ENCODE results near the gene G2E3. TPM values are rescaled to one million over a fixed set of nuclear protein-coding genes. Genes with fewer than 3 reads are reported as not detected.

Gene G2E3
- total and polyA plus RNA-seq, 2 donors from 2014 or later = 4.4 to 20.5 TPM

DNA sequence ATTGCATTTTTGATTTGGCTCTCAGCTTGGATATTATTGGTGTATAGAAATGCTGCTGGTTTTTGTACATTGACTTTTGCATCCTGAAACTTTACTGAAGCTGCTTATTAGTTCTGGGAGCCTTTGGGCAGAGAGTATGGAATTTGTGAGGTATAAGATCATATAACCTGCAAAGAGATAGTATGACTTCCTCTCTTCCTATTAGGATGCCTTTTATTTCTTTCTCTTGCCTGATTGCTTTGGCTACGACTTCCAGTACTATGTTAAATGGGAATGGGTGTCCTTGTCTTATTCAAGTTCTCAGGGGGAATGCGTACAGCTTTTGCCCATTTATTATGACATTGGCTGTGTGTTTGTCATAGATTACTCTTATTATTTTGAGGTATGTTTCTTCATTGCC, 86.6 kb downstream of the G2E3 start:
- Histone ChIP-seq H3K27me3 (ENCODE audit: control insufficient read depth, insufficient read depth, low read length) (no peaks in the 10 kb centered on the region), H3K4me3 (ENCODE audit: low read length in 3 of 3) (no peak overlapping the region), H3K9me3 (ENCODE audit: control insufficient read depth in 2 of 3, insufficient read depth in 1 of 3, low read length in 3 of 3) (peaks cover 0 to 14% (median 3%) of the 10 kb centered on the region in 3 donors), H3K36me3 (ENCODE audit: control insufficient read depth in 2 of 3, insufficient read depth in 3 of 3, low read length in 3 of 3) (peaks cover 7 to 12% (median 11%) of the 10 kb centered on the region in 3 donors), H3K9ac (ENCODE audit: low read length in 3 of 3) (no peak overlapping the region), H3K27ac (ENCODE audit: low read depth in 2 of 2, low read length in 2 of 2) (no peak overlapping the region), H3K4me1 (ENCODE audit: control insufficient read depth in 2 of 3, insufficient read depth in 2 of 3, low read depth in 1 of 3, low read length in 3 of 3) (no peaks in the 10 kb centered on the region)
- FAIRE-seq = no peak
- no peak for TF ChIP-seq CTCF (IDR thresholded peaks at IDR 0.05; ENCODE audit: borderline replicate concordance, extremely low read depth, insufficient read depth)
- DNase-seq = no peak
- intact Hi-C loops (cut with DNase I) = no loop called here

- Histone ChIP-seq H3K36me3 (ENCODE audit: control insufficient read depth in 2 of 3, insufficient read depth in 3 of 3, low read length in 3 of 3) (peaks cover 14 to 21% (median 15%) of the 10 kb centered on the region in 3 donors), H3K4me3 (ENCODE audit: low read length in 3 of 3) (no peak overlapping the region), H3K4me1 (ENCODE audit: control insufficient read depth in 2 of 3, insufficient read depth in 2 of 3, low read depth in 1 of 3, low read length in 3 of 3) (no peaks in the 10 kb centered on the region), H3K9ac (ENCODE audit: low read length in 3 of 3) (no peak overlapping the region), H3K27ac (ENCODE audit: low read depth in 2 of 2, low read length in 2 of 2) (no peak overlapping the region), H3K27me3 (ENCODE audit: control insufficient read depth, insufficient read depth, low read length) (no peaks in the 10 kb centered on the region), H3K9me3 (ENCODE audit: control insufficient read depth in 2 of 3, insufficient read depth in 1 of 3, low read length in 3 of 3) (peaks cover 0 to 14% (median 3%) of the 10 kb centered on the region in 3 donors)
- DNase-seq (no peak), FAIRE-seq (no peak)
- TF ChIP-seq CTCF (IDR thresholded peaks at IDR 0.05; ENCODE audit: borderline replicate concordance, extremely low read depth, insufficient read depth) = no peak
- intact Hi-C loops (cut with DNase I) = no loop called here
These were observed 89.5 kb downstream of the G2E3 start for GRCh38 chr14:30648471-30648870.

DNA sequence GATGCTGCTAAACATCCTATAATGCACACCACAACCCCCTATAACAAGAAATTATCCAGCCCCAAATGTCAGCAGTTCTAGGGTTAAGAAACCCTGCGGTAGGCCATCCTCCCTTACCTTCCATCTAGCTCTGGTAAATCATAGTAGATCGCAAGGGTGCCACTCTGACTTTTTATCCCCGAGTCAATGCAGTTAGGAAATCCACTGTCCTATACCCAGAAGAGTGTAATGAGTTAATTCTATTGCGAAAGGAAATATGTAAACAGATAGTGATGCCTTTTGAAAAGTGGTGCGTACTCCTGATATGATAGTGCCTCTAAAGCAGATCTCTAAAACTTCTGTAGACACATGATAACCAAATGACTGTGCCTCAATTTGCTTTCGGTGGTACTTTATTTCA, 93.0 kb downstream of the G2E3 start:
- H3K9ac ChIP-seq (ENCODE audit: low read length in 3 of 3) = no peak overlapping the region
- H3K27me3 ChIP-seq (ENCODE audit: control insufficient read depth, insufficient read depth, low read length) = no peaks in the 10 kb centered on the region
- no peak overlapping the region for H3K27ac ChIP-seq (ENCODE audit: low read depth in 2 of 2, low read length in 2 of 2)
- peaks cover 6 to 25% (median 20%) of the 10 kb centered on the region in 3 donors for H3K36me3 ChIP-seq (ENCODE audit: control insufficient read depth in 2 of 3, insufficient read depth in 3 of 3, low read length in 3 of 3)
- intact Hi-C loops (cut with DNase I) = no loop called here
- no peak for FAIRE-seq
- H3K9me3 ChIP-seq (ENCODE audit: control insufficient read depth in 2 of 3, insufficient read depth in 1 of 3, low read length in 3 of 3) = no peaks in the 10 kb centered on the region
- DNase-seq = no peak
- H3K4me1 ChIP-seq (ENCODE audit: control insufficient read depth in 2 of 3, insufficient read depth in 2 of 3, low read depth in 1 of 3, low read length in 3 of 3) = no peaks in the 10 kb centered on the region
- no peak overlapping the region for H3K4me3 ChIP-seq (ENCODE audit: low read length in 3 of 3)
- TF ChIP-seq CTCF (IDR thresholded peaks at IDR 0.05; ENCODE audit: borderline replicate concordance, extremely low read depth, insufficient read depth) = no peak

GRCh38 chr14:30655124-30655523, 96.2 kb downstream of the G2E3 start:
- intact Hi-C loops (cut with DNase I) = no loop called here
- Histone ChIP-seq H3K9ac (ENCODE audit: low read length in 3 of 3) (no peak overlapping the region), H3K27me3 (ENCODE audit: control insufficient read depth, insufficient read depth, low read length) (no peaks in the 10 kb centered on the region), H3K36me3 (ENCODE audit: control insufficient read depth in 2 of 3, insufficient read depth in 3 of 3, low read length in 3 of 3) (peaks cover 6 to 23% (median 18%) of the 10 kb centered on the region in 3 donors), H3K9me3 (ENCODE audit: control insufficient read depth in 2 of 3, insufficient read depth in 1 of 3, low read length in 3 of 3) (no peaks in the 10 kb centered on the region), H3K4me1 (ENCODE audit: control insufficient read depth in 2 of 3, insufficient read depth in 2 of 3, low read depth in 1 of 3, low read length in 3 of 3) (no peaks in the 10 kb centered on the region), H3K4me3 (ENCODE audit: low read length in 3 of 3) (no peak overlapping the region), H3K27ac (ENCODE audit: low read depth in 2 of 2, low read length in 2 of 2) (no peak overlapping the region)
- DNase-seq (no peak), FAIRE-seq (no peak)
- no peak for TF ChIP-seq CTCF (IDR thresholded peaks at IDR 0.05; ENCODE audit: borderline replicate concordance, extremely low read depth, insufficient read depth)
